ENCODE results near the gene ADAMTS2.

The ADAMTS2 gene

DNA sequence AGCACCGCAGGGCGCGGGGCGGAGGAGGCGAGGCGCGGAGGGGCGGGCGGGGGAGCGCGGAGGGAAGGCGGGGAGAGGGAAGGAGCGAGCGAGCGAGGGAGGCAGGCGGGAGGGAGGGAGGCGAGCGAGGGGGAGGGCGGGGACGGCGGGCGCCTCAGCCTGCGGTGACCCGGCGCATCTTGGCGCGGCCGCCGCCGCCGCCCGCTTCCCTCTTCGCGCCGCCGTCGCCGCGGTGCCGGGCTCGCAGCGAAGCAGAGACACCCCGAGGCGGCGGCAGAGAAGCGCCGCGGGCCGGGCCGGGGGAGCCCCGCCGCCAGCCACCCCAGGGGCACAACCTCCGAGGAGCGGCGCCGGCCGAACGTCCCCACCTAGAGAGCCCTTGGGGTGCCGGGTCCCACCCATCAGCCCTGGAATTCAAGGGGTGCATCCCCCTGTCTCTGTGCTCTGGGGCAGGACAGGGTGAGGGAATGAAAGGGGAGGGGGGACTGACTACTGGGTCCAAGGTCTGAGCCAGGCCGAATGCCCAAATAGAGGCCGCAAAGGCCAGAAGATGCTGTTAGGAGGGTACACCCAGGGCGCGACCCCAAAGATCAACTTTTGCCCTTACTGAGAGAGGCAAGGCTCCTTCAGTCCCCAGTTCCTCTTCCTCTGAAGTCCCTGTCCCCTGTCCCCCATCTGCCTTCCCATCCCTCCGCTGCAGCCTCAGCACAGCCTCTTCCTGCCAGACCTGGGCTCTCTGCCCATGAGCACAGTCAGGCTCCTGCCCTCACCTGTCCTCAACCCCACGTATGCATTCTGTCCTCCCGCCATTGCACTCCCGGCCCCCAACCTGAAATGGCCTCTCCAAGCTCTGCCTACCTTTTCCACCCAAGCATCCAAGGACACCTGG, at the start of gene ADAMTS2:
ADAMTS2 (minus strand) TSS at position 29 of the 889 bp plus-strand sequence. CDS start 133 bp downstream, outside the sequence.
- peak in 1 of 2 donors; percentile 15 for DNase-seq (ENCODE audit: low read depth in 2 of 2)

- no peak for DNase-seq (ENCODE audit: low read depth in 2 of 2)
Measured at GRCh38 chr5:179393078-179393477, 47.8 kb upstream of the ADAMTS2 start.

DNA sequence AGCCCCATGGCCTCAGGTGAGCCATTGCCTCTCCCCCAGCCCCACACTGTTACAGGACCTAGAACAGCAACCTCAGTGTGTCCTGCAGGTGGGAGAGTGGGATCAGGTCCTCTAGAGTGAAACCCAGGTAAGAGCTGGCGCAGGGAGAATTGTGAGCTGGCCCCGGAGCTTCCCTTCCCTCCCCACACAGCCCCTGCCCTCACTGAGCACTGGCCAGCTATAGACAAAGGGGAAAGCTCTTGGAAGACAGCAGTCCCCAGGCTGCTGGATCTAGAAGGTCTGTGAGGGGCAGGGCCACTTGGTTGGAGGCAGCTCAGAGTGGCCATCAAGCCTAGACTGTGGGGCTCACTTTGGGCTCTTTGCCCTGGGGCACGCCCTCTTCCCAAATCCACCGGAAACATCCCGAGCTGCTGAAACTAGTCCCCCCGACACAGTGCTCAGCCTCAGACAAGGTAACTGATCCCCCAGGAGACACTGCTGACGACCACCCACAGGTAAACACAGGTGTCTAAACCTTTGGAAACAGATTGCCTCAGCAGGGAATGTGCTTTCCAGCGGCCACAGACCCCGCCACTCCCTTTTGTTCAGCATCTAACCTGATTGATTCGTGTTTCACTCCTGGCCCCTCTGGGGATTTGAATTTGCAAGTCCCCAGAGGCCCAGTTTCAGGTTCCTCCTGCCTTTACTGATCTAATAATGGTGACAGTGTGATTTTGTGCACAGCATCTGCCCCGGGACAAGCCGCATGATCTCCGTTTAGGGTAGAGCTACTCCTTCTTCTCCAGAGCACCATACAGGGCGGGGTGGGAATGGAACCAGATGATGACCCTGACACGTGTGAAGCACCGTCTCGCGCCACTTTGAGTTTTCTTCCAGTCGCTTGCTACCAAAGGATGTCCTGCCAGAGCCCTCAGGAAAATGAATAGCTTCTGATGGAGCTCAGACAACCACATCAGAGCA, 42.2 kb upstream of the ADAMTS2 start:
- no peak for DNase-seq (ENCODE audit: low read depth in 2 of 2)

- DNase-seq (ENCODE audit: low read depth in 2 of 2): no peak
Measured at GRCh38 chr5:179385914-179386313, 40.7 kb upstream of the ADAMTS2 start.

- no peak for DNase-seq (ENCODE audit: low read depth in 2 of 2)
Measured at GRCh38 chr5:179382486-179382885, 37.2 kb upstream of the ADAMTS2 start.

DNA sequence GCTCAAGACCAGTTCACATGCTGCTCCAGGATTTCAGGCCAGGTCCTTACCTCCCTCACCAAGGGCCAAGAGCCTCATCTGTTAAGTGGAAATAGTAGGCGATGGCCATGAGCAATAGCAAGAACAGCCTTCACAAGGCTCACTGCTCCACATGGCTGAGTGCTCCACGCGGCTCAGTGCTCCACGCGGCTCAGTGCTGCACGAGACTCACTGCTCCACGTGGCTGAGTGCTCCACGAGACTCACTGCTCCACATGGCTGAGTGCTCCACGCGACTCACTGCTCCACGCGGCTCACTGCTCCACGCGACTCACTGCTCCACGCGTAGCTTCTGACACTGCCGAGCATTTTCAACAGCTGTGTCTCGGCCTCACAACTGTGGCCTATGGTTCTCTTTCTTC, 36.4 kb upstream of the ADAMTS2 start:
- DNase-seq (ENCODE audit: low read depth in 2 of 2): no peak

DNA sequence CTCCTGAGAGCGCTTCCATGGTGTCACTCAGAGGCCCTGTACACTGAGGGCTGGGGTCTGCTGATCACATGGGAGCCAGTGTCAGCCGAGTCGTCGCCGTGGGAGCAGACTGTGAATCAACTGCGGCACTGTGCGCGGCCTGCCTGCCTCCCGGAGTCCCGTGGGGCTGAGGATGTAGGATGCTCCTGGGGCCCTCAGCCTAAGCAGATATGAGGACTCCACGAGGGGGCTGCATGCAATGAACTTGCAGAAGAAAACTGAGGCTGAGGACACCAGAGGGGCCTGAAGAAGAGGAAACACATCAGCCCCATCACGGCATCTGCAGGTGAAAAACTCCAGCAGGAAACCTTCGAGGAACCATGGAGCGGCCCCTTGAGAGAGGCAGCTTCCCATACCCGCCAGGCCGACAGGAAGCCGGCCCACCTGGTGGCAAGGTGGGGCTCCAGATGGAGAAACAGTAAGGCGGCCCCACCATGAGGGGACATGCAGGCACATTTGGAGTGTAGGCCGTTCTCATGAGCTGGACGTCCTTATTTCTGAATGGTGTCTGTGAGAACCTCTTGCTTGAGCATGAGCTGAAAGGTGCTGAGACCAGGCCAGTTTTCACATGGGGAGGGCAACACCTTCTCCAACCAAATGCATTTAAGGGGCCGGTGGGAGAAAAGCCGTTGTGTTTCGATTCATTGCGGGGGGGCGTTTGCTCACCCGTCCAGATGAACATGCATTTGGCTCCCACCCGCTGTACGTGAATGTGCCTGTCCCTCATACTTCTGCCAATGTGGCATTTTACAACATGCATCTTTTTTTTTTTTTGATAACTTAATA, 35.2 kb upstream of the ADAMTS2 start:
- no peak for DNase-seq (ENCODE audit: low read depth in 2 of 2)

GRCh38 chr5:179379321-179379890, 34.1 kb upstream of the ADAMTS2 start:
- no peak for DNase-seq (ENCODE audit: low read depth in 2 of 2)

DNA sequence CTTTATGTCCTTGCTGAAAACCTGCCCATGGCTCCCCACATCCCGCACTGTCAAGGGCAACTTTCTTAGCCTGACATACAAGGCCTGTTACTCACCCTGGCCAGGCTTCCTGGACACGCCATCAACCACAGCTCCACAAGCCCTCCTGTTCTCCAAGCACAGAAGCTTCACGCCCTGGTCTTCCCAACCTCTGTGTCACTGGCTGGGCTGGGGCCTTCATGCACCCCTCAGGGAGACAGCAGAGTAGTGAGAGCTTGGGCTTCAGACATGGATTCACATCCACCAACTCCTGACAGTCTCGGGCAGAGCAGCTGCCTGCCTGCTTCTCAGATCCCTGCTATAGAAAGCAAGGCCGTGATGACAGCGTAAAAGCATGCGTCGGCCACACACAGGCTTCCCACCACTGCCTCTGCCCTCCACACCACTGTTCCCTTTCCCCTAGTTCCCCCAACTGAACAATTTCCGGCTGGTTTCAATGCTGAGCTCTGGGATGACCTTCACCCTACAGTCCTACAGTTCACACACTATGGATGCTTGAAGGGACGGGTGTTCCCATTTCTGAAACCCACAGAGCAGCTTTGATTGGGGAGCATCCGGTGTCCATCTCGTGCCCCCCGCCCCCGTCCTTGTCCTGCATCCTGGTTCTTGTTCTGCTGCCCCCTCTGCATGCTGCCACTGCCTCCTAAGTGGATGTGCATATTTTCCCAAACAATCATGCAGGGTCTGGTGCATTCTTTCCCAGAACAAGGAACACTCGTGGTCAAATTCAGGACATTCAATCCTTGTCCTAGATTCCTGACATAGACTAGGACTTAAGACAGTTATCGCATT, 33.4 kb upstream of the ADAMTS2 start:
- no peak for DNase-seq (ENCODE audit: low read depth in 2 of 2)

DNA sequence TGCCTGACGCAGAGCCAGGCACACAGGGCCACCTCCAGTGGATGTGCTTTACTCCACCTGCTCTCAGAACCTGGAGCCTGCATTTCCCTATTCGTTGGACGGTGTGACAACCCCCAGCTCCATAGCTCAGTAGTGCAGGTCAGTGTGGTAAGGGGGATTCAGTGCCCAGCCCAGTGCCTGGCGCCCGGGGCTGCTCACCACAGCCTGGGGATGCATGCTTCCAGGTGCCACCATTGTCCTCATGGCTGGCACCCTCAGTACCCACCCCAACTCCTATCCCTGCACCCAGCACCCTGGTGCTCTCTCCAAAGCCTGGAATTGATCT, 32.8 kb upstream of the ADAMTS2 start:
- DNase-seq (ENCODE audit: low read depth in 2 of 2): no peak

GRCh38 chr5:179377421-179378115, 32.3 kb upstream of the ADAMTS2 start:
- DNase-seq (ENCODE audit: low read depth in 2 of 2): no peak

- no peak for DNase-seq (ENCODE audit: low read depth in 2 of 2)
Measured at GRCh38 chr5:179376701-179377420, 31.6 kb upstream of the ADAMTS2 start.

- no peak for DNase-seq (ENCODE audit: low read depth in 2 of 2)
Measured at GRCh38 chr5:179375831-179376365, 30.6 kb upstream of the ADAMTS2 start.

- DNase-seq (ENCODE audit: low read depth in 2 of 2): no peak
Measured at GRCh38 chr5:179375236-179375685, 30.0 kb upstream of the ADAMTS2 start.

GRCh38 chr5:179374506-179375235, 29.4 kb upstream of the ADAMTS2 start:
- DNase-seq (ENCODE audit: low read depth in 2 of 2): no peak

DNA sequence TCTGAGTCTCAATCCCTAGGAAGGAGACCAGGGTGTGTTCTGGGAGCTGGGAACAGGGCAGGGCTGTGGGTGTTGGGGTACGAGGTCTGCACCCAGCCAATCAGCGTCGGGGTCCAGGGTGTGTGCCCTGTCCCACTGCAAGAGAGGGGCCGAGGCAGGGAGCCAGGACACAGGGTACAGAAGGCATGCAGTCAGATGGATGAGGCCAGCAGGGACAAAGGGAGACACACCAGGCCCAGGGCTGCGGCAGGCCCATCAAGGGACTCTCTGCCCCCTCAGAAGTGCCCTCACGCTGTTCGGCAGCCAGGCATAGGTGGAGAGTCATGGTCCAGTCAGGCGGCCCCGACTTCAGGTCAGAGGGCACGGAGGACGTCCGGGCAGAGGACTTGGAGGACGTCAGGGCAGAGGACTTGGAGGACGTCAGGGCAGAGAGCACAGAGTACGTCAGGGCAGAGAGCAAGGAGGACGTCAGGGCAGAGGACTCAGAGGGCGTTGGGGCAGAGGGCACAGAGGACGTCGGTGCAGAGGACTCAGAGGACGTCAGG, 28.8 kb upstream of the ADAMTS2 start:
- DNase-seq (ENCODE audit: low read depth in 2 of 2): no peak

DNA sequence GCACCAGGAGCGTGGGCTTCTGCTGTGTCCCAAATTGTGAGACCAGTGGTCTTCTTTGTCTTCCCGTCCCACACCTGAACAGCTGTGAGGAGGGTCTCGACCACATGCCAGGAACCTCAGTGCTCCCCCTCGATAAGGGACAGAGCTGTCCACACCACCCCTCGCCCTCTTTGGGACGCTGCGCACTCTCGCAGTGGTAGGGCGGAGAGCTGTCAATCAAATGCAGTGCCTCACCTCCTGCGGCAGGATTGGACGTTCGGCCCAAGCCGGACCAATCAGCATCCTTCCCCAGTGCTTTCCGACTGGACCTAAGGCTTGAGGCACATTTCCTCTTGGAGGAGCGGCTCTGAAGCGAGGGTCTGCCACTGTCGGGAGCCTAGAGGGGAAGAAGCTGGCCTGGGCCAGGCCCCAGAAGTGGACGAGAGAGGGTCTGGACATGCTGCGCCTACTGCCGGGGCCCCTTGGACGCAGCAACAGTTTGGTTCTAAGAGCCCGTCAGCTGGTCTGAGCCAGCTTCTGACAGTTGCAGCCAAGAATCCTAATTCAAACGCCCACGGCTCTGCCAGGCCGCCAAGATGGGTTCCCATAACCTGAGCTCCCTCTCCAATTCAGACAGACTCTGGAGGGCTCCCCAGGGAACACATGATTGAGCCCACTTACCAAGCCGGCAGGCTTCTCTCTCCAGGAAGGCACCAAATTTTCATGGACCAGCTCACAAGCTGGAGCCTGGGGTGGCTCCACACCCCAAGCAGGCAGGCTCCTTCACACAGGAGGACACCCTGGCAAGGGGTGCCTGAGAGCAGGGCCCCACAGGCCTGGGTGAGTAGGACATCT, 28.1 kb upstream of the ADAMTS2 start:
- no peak for DNase-seq (ENCODE audit: low read depth in 2 of 2)

All from activated CD4-positive, alpha-beta T cell treated with anti-CD3 and anti-CD28 coated beads for 24 hours (primary cell).